ENCODE data around the gene UQCRC1.

Gene UQCRC1

DNA sequence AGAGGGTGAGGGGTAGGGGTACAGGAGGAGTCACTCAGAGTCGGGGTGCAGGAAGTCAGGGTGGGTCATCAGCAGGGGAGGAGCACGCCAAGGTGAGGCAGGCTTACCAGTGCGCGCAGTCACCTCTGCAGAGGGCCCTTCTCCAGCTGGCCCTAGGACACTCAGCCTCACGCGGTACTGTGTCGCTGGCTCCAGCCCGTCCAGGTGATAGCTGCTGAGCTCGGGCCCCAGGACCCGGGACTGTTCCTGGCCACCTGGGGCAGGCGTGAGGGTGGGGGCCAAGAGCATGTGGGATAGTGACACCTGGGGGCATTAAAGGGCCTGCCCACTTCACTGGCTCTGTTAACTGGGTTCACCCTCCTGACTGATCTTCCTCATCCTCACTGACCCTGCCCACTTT is 21.8 kb downstream of the UQCRC1 start:
- intact Hi-C loops (cut with DNase I) = no loop called here

GRCh38 chr3:48585411-48585810 is 24.0 kb downstream of the UQCRC1 start:
- DNase-seq = no peak
- intact Hi-C loops (cut with DNase I) = no loop called here

More for the DNA sequence above, 21.8 kb downstream of the UQCRC1 start:
- DNase-seq = no peak

GRCh38 chr3:48584836-48585235 is 24.6 kb downstream of the UQCRC1 start:
- intact Hi-C loops (cut with DNase I) = no loop called here

DNA sequence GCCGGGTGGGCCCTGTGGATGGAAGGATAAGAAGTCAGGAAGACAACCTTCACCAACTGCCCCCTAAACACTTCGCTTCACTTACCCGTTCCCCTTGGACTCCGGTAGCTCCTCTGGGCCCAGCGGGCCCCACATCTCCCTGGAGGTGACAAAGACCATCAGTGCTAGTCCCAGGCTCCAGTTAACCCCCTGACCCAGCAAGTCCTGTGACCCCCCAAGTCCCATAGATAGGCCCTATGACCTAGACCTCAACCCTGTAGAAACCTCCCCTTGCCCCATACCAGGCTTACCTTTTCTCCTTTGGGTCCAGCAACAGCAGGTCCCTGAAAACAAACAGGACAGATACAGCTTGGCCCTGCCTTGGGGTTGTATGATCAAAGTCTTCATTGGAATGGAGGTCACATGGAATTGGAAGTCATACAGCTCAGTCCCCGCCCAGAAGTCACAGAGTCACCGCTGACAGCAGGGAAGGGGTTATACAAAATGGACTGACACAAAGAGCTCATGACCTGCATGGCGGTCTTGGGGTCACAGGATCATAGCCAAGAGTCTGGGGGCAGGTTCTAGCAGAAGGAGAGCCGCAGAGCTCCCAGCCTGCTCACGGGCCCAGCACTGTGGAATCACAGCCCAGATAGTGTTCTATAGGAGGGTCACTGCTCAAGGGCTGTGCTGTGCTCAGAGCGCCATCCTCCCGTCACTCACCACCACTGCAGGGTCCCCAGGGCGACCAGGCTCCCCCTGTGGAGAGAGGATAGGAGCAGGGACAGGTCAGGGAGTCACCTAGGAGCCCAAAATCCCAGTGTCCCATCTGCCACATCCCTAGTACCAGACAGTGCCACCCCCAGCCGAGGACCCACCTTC is 27.6 kb downstream of the UQCRC1 start:
- DNase-seq = no peak
- intact Hi-C loops (cut with DNase I) = no loop called here

More at GRCh38 chr3:48584836-48585235, 24.6 kb downstream of the UQCRC1 start:
- no peak for DNase-seq

DNA sequence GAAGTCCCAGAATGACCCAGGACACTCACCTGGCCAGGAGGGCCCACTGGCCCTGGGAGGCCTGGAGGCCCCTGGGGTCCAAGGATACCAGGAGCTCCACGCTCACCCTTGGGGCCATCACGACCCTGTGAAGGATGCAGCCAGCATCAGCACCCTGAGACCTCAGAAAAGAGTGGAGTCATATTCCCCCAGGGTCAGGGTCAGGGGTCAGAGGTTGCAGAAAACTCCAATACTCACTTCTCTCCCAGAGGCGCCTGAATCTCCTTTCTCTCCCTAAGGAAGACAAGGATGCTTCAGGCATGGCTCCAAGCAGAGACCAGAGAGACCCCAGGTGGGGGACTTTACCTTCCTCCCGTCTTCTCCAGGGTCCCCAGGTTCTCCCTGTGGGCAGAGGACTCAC is 32.8 kb downstream of the UQCRC1 start:
- intact Hi-C loops (cut with DNase I) = no loop called here

DNA sequence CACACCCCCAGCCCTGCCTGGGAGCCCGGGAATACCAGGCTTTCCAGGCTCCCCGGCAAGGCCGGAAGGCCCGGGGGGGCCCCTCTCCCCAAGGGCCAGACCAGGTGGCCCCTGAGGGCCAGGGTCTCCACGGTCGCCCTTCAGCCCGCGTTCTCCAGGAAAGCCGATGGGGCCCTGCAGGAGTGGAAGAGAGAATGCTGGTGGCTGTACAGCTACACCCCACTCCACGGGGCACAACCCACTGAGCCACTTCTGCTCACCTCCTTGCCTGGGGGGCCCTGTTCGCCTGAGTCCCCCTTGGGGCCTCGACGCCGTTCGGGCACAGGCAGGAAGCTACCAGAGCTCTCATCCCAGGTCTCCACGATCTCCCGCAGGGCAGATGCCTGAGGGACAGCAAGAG is 34.1 kb downstream of the UQCRC1 start:
- DNase-seq = no peak
- intact Hi-C loops (cut with DNase I) = no loop called here

More for the DNA sequence above, 32.8 kb downstream of the UQCRC1 start:
- no peak for DNase-seq

GRCh38 chr3:48573973-48574585 is 35.4 kb downstream of the UQCRC1 start:
- intact Hi-C loops (cut with DNase I) = no loop called here
- no peak for DNase-seq

DNA sequence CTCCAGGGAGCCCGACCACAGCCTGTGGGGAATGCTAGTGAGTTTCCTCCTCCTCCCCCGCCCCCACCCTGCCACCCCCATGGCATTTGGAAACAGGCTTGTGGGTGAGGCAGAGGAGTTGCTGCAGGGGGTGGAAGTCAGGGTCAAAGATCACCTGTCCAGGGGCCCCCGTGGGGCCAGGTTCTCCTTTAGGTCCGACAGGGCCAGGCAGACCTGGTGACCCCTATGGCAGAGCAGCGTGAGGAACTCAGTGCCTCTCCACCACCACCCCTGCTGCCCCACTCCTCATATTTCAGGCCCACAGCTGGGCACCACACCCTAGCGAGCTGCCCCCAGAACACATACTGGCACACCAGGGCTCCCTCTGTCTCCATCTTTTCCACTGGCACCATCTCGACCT is 36.9 kb downstream of the UQCRC1 start:
- DNase-seq = no peak
- intact Hi-C loops (cut with DNase I) = no loop called here

DNA sequence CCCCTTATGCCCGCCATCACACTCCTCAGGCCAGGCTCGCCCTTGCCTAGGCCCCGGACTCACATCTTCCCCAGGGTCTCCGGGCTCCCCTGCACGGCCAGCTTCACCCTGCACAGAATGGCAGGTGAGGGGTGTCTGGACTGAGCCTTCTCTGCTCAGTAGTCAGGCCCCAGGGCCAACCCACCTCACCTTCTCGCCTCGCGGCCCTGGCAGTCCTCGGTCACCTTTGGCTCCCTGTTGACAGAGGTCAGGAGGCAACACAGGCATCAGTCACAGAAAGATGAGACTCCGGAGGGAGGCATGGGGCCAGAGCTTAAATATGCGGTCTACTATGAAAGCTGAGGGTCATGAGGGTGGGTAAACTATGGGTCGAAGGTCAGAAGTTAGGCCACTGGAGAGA is 37.5 kb downstream of the UQCRC1 start:
- intact Hi-C loops (cut with DNase I) = no loop called here
- DNase-seq = no peak

GRCh38 chr3:48569808-48570450 is 39.5 kb downstream of the UQCRC1 start:
- intact Hi-C loops (cut with DNase I) = no loop called here
- DNase-seq = no peak

GRCh38 chr3:48569400-48569799 is 40.0 kb downstream of the UQCRC1 start:
- DNase-seq = no peak
- intact Hi-C loops (cut with DNase I) = no loop called here

DNA sequence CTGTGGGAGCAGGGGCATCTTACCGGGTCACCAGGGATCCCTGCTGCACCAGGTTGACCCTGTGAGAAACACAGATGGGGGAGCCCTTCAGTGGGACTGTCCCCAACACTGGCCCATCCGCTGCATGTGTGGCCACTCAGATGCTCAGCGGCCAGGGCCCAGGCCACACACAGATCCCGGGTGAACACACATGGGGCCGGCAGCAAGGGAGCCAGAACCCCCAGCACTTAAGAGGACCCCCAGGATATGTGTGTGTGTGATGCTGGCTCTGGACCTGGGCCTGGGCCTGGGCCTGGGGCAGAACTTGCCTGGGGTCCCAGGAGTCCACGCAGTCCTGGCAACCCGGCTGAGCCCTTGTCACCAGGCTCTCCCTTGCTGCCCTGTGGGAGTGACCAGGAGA is 41.0 kb downstream of the UQCRC1 start:
- DNase-seq = no peak
- intact Hi-C loops (cut with DNase I) = no loop called here

GRCh38 chr3:48567500-48567899 is 41.9 kb downstream of the UQCRC1 start:
- DNase-seq = no peak
- intact Hi-C loops (cut with DNase I) = no loop called here

DNA sequence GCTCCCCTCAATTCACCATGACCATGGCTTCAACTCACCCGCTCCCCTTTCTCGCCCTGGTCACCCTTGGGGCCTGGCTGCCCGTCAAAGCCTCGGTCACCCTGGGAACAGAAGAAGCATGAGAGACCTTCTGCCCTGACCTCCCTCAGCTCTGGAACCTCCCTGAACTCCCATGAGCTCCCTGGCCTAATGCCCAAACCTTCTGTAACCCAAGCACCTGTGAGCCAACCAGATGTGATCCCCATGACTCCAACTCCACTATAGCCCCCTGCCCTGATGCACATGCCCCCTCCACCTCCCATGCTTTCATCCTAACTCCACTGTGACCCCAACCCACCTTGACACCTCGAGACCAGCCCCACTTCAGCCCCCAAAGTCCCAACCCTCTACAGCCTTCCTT is 42.4 kb downstream of the UQCRC1 start:
- intact Hi-C loops (cut with DNase I) = no loop called here
- no peak for DNase-seq

DNA sequence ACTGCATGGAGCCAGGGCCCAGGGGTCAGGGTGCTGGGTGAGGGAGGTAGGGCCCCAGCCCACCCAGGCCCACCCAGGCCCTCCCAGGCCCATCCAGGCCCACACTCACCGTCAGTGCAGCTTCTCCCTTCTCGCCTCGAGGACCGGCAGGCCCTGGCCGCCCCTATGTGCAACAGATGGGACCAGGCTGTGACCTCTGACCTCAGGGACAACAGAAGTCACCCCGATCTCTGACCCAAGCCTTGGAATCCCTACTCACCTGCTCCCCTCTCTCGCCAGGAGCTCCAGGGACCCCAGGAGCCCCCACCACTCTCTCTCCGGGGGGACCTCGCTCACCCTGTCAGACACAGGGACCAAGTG is 43.1 kb downstream of the UQCRC1 start:
- intact Hi-C loops (cut with DNase I) = no loop called here

GRCh38 chr3:48565591-48566400 is 43.6 kb downstream of the UQCRC1 start:
- DNase-seq = no peak
- intact Hi-C loops (cut with DNase I) = no loop called here

More for the DNA sequence above, 43.1 kb downstream of the UQCRC1 start:
- DNase-seq = no peak

DNA sequence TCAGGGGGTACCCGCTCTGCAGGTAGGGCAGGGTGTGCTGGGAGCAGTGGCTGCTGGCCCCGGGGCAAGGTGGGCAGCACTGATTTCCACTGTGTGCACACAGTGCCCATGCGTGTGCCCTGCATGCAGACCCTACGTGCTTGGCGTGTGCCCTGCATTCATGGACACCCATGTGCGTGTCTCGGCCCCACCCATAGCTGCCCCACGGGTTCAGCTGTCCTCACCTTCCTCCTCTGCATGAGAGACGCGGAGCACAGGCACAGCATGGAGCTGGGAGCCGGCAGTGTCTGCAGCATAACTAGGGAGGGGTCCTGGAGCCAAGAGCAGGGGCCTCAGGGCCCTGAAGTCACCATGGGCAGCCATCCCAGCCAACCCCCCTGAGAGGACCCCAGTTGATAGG is 44.3 kb downstream of the UQCRC1 start:
- intact Hi-C loops (cut with DNase I) = no loop called here

DNA sequence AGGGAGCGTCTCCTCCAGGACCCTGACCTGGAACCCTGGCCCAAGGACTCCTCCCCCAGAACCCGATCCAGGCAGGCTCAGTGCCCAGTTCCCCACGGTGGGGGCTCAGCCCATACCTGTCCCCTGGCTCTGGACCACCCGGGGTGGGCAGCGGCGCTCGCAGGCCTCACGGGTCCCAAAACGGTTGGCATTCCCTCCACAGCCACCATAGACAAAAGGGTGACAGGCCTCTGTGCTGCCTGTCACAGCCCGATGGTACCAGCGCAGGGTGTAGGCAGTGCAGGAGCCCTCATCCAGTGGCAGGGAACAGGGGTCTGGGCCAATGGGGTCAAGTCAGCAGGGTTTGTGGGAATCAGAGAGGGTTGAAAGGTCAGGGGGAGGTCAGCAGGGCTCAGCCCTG is 44.8 kb downstream of the UQCRC1 start:
- no peak for DNase-seq
- intact Hi-C loops (cut with DNase I) = no loop called here

More for the DNA sequence above, 44.3 kb downstream of the UQCRC1 start:
- DNase-seq = no peak

DNA sequence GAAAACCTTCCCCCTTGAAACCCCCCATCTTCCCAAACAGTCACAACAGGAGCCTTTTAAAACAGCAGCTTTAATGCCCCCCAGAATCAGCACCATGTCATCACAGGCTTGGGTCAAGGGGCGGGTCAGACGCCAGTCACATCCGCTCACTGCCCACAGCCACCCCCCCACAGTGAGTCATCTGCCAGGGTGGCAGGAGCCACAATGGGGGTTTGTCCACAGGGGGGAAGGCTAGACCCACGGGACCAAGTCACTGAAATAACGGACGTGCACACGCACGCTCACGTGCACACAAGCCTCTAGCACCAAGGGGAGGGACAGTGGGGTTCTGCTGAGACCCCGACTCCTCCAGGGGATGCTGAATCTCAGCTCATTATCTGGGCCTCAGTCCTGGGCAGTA is 45.4 kb downstream of the UQCRC1 start:
- peak in 41 of 42 donors; percentile 40 to 90 (median 71) for DNase-seq
- intact Hi-C loops (cut with DNase I) = no loop called here
